Measurements from ENCODE around the gene NT5C3A.

DNA sequence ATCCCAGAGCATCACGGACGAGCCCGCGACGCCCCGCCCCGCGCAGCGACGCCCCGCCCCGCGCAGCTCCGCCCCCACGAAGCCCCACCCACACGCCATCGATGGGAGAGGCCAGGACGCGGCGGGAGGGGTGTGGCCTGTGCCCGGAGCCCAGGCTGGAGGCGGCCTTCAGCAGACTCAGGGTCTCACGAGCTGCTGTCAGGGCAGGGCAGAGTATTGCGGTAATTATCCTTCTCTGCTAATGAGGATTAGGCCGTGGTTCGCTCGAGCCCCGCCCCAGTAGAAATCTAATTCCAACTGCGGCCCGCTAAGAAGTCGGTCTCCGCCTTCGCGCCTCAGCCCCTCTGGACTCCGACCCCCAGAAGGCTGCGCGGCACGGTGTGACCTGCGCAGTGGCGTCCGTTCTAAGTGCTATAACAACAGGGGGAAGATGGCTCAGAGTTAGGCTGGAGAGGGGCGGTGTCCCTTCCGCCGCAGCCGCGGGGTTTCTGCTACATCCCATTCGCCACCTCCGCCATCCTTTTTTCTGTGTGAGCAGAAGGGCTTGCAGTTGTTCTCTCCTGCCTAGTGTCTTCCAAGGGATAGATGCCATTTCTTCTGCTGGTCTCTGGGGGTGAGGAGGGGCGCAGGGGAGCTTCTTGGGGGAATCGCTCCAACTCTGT lies 337 bp upstream of the NT5C3A start:
- TF ChIP-seq POLR2A (IDR thresholded peaks at IDR 0.05), result peak in 2 of 3 donors; percentile 57 to 61
- TF ChIP-seq, protein P1, sequence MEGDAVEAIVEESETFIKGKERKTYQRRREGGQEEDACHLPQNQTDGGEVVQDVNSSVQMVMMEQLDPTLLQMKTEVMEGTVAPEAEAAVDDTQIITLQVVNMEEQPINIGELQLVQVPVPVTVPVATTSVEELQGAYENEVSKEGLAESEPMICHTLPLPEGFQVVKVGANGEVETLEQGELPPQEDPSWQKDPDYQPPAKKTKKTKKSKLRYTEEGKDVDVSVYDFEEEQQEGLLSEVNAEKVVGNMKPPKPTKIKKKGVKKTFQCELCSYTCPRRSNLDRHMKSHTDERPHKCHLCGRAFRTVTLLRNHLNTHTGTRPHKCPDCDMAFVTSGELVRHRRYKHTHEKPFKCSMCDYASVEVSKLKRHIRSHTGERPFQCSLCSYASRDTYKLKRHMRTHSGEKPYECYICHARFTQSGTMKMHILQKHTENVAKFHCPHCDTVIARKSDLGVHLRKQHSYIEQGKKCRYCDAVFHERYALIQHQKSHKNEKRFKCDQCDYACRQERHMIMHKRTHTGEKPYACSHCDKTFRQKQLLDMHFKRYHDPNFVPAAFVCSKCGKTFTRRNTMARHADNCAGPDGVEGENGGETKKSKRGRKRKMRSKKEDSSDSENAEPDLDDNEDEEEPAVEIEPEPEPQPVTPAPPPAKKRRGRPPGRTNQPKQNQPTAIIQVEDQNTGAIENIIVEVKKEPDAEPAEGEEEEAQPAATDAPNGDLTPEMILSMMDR (IDR thresholded peaks at IDR 0.05), result no peak

Measured in body of pancreas (tissue), 4 donors.